Sigmoid colon (tissue), 4 donors: ENCODE measurements around the gene PIP4K2A.

Experiments
- EP300 ChIP-seq, 4 donors: sonication (generic); formaldehyde crosslinking; IDR thresholded peaks; one replicate each; pipeline ENCODE4 v1.6.1; 2017; ENCODE audit warnings: antibody characterized with exemption in 4 of 4
- POLR2A ChIP-seq, 2 donors: fragments of 450-650 bp; IDR thresholded peaks; one replicate each; pipeline ENCODE4 v1.6.1; 2016; ENCODE audit warnings: antibody characterized with exemption in 2 of 2, mild to moderate bottlenecking in 2 of 2, moderate library complexity in 2 of 2
- POLR2AphosphoS5 ChIP-seq, 4 donors: sonication (generic); formaldehyde crosslinking; IDR thresholded peaks; one replicate each; pipeline ENCODE4 v1.6.1; 2017; ENCODE audit warnings: antibody characterized with exemption in 4 of 4
- TF ChIP-seq, protein P1 (sequence below), 4 experiments: fragments of 450-650 bp in 3 of 4; fragments of 200-600 bp in 1 of 4; IDR thresholded peaks; one replicate each; pipeline ENCODE4 v1.5.1; 2016 to 2019; ENCODE audit warnings: antibody characterized with exemption in 4 of 4, mild to moderate bottlenecking in 3 of 4, moderate library complexity in 2 of 4

DNA sequence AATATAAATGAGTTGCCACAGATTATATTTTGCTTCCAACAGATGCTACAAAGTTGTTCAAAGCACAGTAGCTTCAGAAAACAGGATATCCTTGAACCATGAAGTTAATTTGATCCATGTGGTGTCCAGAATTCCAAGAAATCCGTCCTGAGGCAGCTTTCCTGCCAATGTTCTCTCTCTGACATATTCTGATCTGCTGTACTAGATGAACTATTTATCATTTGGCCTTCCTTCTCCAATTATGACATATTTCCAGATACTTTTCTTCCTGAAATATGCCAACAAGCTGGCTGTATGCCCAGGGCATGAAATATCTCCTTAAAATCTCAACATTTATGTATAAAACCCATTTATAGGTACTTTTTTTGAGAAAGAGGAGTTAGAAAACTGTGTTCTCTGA, 227.9 kb downstream of the PIP4K2A start:
- TF ChIP-seq, protein P1, sequence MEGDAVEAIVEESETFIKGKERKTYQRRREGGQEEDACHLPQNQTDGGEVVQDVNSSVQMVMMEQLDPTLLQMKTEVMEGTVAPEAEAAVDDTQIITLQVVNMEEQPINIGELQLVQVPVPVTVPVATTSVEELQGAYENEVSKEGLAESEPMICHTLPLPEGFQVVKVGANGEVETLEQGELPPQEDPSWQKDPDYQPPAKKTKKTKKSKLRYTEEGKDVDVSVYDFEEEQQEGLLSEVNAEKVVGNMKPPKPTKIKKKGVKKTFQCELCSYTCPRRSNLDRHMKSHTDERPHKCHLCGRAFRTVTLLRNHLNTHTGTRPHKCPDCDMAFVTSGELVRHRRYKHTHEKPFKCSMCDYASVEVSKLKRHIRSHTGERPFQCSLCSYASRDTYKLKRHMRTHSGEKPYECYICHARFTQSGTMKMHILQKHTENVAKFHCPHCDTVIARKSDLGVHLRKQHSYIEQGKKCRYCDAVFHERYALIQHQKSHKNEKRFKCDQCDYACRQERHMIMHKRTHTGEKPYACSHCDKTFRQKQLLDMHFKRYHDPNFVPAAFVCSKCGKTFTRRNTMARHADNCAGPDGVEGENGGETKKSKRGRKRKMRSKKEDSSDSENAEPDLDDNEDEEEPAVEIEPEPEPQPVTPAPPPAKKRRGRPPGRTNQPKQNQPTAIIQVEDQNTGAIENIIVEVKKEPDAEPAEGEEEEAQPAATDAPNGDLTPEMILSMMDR (IDR thresholded peaks at IDR 0.05): no peak
- TF ChIP-seq POLR2A (IDR thresholded peaks at IDR 0.05): no peak
- TF ChIP-seq POLR2AphosphoS5 (IDR thresholded peaks at IDR 0.05): no peak
- no peak for TF ChIP-seq EP300 (IDR thresholded peaks at IDR 0.05)
